Lower leg skin (tissue), 3 donors: ENCODE results near the gene FERD3L.

Source experiments
- CTCF ChIP-seq, 3 donors: fragments of 450-650 bp; IDR thresholded peaks; one replicate each; pipeline ENCODE4 v1.5.1; 2016; ENCODE audit warnings: antibody characterized with exemption in 3 of 3, mild to moderate bottlenecking in 3 of 3, moderate library complexity in 2 of 3
- POLR2A ChIP-seq, 2 donors: fragments of 450-650 bp; IDR thresholded peaks; one replicate each; pipeline ENCODE4 v1.6.1; 2016 to 2017; ENCODE audit warnings: antibody characterized with exemption in 2 of 2, mild to moderate bottlenecking in 1 of 2, moderate library complexity in 1 of 2

GRCh38 chr7:19139706-19140327, 5.4 kb downstream of the FERD3L start:
- TF ChIP-seq POLR2A (IDR thresholded peaks at IDR 0.05) (no peak), CTCF (IDR thresholded peaks at IDR 0.05) (no peak)
